ENCODE data around the gene NAXE.
"Not testable (repeated sequence)": the region's sequence is repeated elsewhere in the genome, so short reads cannot be mapped to it uniquely, and the experiment has no call there.

The NAXE gene

DNA sequence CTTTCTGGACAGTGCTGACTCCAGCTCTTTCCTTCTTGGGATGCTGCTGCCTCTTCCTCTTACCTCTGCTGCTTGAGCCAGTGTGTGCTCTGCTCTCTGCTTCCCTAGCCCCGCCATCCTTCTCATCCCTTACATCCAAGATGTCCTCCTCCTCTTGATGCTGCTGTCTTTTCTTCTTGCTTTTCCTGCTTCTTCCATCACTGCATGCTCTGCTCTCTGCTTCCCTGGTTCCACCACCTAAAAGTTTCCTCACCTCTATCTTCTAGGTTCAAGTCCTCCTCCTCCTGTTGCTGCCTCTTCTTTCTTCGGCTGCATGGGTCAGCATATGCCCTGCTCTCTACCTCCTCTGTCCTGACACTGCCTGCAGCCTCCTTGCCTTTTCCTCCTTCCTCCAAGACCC lies 3.4 kb downstream of the NAXE start:
- DNase-seq: no peak

DNA sequence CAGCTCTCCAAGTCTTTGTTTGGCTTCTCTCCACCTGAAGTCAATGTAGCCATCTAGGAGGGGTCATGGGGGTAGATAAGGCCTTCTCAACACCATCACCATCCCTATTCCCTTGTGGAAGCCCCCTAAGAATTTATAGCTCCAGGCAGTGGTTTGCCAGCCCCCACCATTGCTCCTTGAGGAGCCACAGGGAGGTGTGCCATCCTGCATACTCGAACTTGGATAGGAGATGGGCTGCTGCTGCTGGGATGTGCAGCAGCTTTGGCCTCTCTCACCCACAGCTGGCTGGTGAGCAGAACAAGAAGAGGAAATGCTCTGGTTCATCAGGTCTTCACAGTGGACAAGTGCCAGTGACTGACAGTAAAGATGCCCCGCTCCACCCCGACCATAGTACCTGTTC lies 4.8 kb downstream of the NAXE start:
- no peak for DNase-seq

DNA sequence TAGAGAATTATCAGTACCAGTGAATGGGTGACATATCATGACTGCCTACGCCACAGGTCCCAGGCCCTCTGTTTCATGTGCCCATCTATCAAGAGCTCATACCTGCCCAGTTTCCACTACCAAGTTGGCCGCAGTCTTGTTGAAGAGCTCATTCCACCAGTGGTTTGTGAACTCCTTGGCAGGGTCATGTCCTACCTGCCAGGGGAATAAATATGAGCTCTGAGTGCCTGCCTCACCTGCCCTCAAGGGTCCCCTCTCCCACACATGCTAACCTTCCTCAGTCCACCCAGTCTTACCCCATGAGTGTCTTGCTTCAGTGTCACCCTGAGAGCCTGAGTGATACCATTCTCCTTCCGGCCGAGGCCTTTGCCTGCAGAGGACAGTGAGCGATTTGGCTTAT lies 6.5 kb downstream of the NAXE start:
- DNase-seq: no peak

DNA sequence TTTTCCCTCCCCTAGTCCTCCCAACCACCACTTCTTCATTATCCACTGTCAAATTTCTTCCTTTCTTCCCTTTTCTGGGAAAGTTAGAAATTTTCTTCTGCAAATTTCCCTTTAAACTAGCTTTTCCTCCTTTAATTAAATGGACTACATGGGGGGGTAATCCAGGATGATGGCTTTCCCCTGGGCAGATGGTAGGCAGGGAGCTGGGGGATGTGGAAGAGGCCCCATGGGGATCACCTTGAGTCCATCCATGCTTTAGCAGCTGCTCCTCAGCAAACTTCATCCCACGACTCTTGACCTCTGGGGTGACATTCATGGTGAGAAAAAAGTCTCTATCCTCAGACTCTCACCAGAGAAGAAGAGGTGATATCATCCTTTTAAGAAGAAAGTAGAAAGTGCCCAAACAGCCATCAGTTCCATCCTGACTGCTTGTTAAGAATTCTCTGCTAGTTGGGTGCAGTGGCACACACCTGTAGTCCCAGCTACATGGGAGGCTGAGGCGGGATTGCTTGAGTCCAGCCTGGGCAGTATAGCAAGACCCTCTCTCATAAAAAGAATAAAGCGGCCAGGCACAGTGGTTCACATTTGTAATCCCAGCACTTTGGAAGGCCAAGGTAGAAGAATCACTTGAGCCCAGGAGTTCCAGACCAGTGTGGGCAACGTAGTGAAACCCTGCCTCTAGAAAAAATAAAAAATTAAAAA lies 7.3 kb downstream of the NAXE start:
- no peak for DNase-seq

DNA sequence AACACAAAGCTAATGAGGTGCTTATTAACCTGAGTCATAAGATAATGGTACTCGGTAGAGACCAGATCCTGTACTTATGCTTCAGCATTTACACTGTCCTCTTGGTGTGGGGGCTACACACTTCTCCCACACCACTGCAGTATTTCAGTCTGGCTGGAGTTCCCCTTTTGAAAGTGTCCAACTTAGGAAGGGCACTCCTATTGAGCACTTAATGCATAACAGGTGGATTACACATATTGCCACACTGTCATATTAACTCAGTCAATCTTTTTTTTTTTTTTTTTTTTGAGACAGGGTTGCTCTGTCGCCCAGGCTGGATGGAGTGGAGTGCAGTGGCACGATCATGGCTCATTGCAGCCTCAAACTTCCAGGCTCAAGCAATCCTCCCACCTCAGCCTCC lies 8.2 kb downstream of the NAXE start:
- no peak for DNase-seq

DNA sequence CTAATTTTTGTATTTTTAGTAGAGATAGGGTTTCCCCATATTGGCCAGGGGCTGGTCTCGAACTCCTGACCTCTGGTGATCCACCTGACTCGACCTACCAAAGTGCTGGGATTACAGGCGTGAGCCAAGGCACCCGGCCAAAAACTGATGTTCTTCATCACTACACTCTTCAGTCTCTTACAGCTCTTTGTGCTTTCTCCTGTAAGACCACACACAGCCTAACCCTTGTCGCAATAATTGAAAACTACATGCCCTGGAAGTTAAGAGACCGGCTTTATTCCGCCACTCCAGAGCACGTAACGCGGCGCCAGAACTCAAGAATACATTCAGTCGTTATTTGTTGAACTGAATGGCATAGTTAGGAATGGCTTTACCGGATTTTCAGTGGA lies 9.2 kb downstream of the NAXE start:
- no peak for DNase-seq

DNA sequence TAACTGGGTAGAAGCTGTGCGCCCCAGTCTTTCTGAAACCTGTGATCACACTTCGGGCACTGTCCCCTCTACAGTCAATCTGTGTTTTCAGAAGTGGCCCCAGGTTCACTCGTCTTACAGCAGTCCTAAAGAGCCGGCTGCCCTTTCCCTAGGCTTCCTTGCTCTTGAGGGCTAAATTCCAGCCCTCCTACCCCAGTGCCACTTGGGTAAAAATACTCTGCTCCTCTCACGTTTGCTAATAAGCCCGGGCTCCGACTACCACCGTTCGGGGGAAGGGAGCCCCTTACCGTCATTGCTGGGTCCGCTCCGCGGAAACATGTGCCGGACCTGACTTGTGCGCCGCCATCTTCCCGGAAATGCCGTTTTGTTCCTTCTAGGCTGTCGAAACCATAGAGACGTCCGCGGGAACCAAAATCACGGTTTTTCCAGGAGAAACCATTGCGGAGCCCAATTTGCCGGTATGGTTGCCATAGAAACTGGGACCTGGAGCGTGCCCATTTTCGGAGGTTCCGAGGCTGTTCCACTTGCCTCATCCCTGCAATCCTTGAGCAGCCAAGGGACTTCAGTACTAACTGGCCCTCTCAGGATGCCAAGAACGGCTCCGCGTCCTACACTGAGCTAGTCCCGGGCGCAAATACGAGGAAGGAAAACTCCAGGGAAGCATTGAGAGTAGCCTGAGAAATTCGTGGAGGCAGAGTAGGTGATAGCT lies 9.7 kb downstream of the NAXE start, which contains the start of gene GPATCH4:
GPATCH4 (minus strand) TSS at position 358 of the 709 bp plus-strand sequence.
- peak; percentile 78 for DNase-seq

DNA sequence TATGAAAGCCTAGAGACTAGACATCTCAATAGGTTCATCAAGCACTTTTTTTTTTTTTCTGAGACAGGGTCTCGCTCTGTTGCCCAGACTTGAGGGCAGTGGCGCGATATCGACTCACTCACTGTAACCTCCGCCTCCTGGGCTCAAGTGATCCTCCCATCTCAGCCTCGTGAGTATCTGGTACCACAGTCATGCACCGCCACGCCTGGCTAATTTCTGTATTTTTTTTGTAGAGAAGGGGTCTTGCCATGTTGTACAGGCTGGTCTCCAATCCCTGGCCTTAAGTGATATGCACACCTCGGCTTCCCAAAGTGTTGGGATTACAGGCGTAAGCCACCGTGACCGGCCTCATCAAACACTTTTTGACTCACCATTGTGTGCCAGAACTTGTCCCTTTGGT lies 10.3 kb downstream of the NAXE start:
- no peak for DNase-seq

DNA sequence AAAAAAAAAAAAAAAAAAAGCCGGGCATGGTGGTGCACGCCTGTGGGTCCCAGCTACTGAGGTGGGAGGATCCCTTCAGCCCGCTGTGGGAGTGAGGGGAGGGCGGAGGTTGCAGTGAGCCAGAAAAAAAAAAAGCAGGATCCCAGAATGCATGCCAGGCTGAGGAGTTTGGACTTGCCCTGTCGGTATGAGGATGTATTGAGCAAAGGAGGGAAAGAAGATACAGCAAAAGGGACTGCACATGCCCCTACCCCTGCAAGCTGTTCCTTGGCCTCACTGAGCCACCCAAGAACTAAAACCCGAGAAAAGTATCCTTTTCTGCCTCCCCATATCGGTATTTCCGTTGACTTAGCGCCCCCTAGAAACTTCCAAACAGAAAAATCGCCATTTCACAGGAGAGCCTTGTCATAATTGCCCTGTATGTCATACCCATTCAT lies 11.0 kb downstream of the NAXE start:
- peak; percentile 17 for DNase-seq

DNA sequence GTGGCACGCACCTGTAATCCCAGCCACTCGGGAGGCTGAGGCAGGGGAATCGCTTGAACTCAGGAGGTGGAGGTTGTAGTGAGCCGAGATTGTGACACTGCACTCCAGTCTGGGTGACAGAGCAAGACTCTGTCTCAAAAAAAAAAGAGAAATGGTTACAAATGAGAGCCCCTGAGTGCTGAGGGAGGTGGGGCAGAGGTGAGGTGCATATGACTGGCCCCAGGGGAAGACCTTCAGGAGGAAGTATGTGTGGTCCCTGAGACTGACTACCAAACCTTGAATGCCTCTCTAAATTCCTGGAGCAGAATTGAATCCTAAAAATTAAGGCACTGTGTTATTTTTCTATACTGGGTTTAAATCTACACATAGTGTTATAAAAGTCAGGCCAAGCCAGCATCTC lies 15.8 kb downstream of the NAXE start:
- not testable (repeated sequence) for DNase-seq

DNA sequence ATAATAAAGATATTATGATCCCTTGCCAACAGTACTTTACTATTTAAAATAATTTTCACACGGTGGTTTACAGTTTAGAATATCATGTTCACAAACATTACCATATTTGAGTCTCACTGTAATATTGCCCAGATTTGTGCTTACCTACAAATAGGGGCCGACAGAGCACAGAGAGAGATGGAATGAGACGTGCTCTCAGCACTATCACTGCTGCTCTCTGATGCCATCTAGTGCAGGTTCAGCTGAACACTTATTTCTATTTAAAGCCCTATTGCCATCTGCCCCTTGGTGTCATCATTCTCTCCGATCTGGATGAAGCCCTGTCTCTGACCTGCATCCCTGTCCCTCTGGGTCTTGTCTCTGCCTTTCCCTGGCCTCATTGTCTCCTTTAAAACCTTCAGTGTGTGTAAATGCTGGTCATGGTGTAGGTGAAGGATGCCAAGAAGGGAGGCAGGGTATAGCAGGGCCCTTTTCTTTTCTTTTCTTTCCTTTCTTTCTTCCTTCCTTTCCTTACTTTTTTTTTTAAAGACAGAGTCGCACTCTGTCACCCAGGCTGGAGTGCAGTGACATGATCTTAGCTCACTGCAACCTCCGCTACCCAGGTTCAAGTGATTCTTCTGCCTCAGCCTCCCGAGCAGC lies 16.6 kb downstream of the NAXE start:
- DNase-seq: peak; percentile 72

DNA sequence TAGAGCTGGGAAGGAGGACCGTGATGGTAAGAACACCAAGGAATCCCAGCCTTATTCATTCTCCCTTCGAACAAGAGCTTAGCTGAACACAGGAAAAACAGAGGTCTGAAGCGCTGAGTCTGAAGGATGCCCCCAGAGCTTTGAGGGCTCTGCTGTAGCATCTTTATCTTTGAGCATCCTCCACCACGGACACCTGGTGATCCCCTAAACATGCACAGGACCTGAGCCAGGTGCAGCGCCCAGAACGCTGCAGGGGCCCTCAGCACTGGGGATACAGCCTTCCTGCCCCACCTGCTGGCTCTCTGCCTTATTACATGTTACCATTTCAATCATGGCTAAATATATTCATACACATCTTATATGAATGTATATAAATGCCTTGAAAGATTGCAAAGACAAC lies 17.4 kb downstream of the NAXE start:
- DNase-seq: peak; percentile 72

DNA sequence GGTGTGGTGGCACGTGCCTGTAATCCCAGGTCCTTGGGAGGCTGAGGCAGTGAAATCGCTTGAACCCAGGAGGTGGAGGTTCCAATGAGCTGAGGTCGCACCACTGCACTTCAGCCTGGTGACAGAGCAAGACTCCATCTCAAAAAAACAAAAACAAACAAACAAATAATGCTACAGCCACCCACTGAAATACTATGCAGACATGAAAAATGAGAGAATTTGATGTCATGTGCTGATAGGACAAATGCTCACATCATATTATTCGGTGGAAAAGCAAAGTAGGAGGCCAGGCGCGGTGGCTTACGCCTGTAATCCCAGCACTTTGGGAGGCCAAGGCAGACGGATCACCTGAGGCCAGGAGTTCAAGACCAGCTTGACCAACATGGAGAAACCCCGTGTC lies 18.5 kb downstream of the NAXE start:
- not testable (repeated sequence) for DNase-seq

DNA sequence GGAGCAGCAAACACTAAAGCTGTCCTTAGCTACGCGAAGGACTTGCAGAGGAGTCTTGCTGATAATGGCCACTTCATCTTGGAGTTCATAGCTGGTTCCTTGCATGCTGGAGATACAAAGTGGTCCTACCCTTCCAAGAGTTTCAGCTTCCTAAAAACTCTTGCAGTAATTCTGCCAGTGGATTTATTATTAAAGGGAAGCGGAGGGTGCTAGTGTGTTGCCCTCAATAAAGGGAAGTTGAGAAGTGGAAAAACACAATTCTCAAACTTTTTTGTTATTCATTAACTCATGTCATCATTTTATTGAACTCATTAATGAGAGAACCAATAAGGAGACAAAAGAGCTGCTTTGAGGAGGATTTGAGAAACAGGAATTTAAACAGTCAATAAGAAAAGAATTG lies 21.1 kb downstream of the NAXE start:
- no peak for DNase-seq

DNA sequence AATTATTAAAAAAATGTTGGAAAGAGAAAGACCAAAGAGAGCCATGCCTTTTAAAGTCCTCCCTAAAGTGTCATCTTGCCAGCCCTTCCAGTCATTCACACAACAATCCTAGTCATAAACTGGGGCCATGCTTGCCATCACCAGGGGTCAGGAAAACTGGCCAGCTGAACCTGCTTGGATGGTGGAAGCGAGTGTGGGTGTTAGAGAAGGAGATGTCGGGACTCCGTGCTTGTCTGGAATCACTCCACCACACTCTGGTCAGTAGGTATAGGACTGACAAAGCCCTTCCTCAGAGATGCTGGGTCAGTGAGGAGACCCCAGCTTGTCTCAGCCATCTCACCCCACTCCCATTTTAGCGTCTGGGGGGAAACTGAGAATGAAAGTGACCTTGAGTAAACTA lies 24.4 kb downstream of the NAXE start:
- DNase-seq: no peak

DNA sequence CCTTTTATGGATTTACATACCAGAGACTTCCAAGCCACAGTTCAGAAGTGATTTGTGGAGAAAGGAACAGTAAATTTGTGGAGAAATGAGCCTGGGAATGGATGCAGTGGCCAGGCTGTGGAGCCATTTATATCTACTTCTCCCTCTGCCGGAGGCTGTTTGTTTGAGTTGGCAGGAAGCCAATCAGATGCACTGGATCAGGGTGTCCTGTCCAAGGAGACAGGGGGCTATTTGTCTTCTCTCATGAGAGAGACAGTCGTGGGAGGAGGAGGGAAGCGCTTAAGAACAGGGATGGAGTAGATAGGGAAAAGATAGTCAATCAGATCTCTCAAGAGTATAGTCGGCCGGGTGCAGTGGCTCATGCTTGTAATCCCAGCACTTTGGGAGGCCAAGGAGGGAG lies 24.9 kb downstream of the NAXE start:
- no peak for DNase-seq

DNA sequence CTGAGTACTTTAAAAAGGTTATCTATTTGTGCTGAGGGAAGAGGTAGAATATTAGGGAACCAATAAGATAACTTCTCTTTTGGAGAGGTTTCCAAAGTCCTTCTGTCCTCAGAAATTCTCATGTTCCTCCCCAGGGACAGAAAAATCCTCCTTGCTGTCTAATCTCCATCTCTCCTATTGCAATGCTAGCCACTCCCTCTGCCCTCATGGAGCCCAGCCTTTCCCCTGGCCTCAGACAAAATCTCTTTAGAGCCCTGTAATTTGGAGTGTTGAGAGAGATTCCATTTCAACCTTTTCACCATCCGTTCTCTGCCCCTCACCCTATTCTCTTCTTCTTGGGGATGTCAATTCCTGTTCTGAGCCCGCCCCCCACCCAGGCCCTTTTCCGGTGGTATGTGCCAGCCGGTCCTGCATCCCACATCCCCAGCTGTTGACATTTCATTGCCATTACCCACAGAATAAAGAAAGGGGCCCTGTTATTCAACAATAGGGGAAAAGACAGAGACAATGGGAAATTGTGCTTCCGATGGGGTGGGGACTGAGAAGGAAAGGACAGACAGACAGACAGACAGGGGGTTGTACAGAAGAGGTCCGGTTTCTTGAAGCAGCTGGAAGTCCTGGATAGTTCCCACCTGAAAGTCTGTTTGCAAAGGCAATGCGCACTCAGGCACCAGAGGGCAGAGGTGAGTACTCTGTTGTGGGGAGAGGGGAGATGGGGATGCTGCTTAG lies 27.4 kb downstream of the NAXE start, which contains the start of gene HAPLN2:
HAPLN2 (plus strand) TSS at position 563 of the 729 bp plus-strand sequence. CDS start 4,076 bp downstream, outside the sequence.
- peak; percentile 45 for DNase-seq

DNA sequence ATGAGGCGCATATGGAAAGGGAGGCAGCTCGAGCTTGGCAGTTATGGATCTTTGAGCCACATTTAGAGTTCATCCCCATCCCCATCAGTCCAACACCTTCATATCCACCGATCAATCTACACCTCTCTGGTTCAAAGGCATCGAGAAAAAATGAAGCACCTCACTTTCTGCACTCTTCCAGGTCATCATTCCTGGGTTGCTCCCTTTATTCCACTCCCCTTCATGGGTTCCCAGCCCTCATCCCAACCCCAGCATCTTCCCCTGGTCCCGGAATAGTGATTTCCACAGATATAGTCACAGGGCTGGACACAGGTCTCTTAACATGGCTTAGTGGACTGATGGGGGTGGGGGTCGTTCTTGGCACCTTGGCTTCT lies 28.0 kb downstream of the NAXE start:
- no peak for DNase-seq

DNA sequence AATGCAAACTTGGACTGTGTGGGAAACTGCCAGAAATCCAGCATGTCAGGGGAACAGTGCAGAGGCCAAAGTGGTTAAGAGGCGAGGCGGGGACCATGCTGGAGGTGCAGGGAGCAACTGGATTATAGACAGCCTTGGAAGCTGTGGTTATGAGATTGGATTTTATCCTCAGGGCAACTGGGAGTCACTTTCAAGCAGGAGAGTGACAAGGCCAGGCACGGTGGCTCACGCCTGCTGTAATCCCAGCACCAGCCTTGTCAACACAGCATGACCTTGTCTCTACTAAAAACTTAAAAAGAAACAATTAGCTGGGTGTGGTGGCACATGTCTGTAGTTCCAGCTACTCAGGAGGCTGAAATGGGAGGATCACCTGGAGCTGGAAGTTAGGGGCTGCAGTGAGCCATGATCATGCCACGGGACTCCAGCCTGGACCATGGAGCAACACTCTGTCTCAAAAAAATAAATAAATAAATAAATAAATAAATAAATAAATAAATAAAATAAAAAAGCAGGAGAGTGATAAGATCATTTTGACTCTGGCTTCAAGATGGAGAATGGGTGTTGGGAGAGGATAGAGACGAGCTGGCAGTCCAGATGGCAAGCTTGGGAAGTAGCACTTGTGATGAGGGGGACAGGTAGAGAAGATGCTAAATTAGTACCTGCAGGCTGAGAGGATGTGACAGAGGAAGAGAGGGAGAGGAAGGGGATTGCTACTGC lies 31.2 kb downstream of the NAXE start:
- DNase-seq: no peak

DNA sequence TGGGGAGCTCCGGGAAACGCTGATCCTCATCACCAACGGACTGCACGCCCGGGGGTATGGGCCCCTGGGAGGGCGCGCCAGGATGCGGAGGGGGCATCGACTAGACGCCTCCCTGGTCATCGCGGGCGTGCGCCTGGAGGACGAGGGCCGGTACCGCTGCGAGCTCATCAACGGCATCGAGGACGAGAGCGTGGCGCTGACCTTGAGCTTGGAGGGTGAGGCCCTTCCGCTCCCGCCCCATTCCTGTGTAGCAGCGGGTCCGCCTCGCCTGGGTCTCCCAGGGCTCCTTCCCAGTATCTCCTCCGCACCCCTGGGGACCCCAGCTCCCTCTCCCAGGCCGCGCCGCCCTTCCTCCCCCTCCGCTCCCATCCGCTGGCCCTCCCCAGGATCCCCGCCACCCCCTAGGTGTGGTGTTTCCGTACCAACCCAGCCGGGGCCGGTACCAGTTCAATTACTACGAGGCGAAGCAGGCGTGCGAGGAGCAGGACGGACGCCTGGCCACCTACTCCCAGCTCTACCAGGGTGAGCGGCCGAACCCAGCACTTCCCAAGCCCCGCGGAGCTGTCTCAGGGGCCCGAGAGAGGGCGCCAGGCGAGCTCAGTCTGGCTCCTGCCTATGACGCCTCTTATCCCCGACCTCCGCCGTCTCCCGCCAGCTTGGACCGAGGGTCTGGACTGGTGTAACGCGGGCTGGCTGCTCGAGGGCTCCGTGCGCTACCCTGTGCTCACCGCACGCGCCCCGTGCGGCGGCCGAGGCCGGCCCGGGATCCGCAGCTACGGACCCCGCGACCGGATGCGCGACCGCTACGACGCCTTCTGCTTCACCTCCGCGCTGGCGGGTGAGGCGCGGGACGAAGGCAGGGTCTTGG lies 32.6 kb downstream of the NAXE start:
- peak; percentile 56 for DNase-seq

DNA sequence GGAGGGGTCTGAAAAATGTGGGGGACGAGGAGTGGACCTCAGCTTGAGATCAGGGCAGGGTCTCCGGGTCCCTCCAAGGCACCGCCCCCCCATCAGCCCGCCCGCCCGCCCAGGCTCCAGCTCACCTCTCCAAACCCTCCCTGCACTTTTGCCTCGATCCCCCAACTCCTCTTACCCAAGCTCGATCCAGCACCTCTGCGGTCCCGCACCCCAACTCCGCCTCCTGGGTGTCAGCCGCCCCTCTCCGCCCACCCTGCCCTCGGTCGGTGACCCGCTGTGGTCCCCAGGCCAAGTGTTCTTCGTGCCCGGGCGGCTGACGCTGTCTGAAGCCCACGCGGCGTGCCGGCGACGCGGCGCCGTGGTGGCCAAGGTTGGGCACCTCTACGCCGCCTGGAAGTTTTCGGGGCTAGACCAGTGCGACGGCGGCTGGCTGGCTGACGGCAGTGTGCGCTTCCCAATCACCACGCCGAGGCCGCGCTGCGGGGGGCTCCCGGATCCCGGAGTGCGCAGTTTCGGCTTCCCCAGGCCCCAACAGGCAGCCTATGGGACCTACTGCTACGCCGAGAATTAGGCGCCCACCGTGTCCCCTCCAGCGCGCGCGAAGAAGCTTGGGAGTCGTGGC lies 33.3 kb downstream of the NAXE start:
- peak; percentile 20 for DNase-seq

Measured in CD4-positive, alpha-beta T cell treated with Interleukin-17A for 4 hours (primary cell).